ENCODE data around the gene TNFAIP2.

TNFAIP2 gene, protein sequence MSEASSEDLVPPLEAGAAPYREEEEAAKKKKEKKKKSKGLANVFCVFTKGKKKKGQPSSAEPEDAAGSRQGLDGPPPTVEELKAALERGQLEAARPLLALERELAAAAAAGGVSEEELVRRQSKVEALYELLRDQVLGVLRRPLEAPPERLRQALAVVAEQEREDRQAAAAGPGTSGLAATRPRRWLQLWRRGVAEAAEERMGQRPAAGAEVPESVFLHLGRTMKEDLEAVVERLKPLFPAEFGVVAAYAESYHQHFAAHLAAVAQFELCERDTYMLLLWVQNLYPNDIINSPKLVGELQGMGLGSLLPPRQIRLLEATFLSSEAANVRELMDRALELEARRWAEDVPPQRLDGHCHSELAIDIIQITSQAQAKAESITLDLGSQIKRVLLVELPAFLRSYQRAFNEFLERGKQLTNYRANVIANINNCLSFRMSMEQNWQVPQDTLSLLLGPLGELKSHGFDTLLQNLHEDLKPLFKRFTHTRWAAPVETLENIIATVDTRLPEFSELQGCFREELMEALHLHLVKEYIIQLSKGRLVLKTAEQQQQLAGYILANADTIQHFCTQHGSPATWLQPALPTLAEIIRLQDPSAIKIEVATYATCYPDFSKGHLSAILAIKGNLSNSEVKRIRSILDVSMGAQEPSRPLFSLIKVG

GRCh38 chr14:103122947-103123633, at the start of gene TNFAIP2:
Gene TNFAIP2 (plus strand): TSS chr14:103123461. CDS start chr14:103126458, 2,997 bp downstream.
- in situ Hi-C loops (cut with MboI; ENCODE audit: low sequenced_read_pairs), result no loop called here

GRCh38 chr14:103073876-103074728, 49.2 kb upstream of the TNFAIP2 start:
- in situ Hi-C loops (cut with MboI; ENCODE audit: low sequenced_read_pairs), result no loop called here

DNA sequence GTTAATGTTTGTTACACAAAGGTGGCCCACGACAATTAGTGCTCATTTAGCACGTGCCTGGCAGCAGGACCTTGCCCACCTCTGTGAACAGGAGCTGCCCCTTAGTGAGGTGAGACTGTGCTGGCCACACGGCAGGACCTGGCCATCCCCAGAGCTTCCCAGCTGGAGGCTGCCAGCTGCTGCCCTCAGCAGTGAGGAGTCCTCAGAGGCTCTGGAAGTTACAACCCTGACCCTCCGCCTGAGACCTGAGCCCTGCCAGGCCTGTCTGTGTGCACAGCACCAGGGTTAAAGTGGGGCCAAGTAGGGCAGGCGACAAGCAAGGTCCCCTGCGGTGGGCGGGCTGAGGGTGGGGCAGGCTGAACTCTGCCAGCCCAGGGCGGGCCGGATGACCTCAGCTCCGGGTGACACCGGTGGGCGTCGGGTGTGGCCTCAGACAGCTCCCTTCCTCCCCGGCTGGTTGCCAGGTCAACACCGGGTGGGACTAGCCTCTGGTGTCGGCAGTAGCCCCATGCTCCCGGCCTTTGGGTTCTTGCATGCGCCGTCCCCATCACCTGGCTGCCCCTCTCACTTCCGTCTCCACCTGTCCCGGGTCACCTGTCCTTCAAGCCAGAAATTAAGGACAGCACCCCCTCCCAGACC, 48.4 kb upstream of the TNFAIP2 start:
- in situ Hi-C loops (cut with MboI; ENCODE audit: low sequenced_read_pairs), result no loop called here

GRCh38 chr14:103078420-103078749, 44.9 kb upstream of the TNFAIP2 start:
- in situ Hi-C loops (cut with MboI; ENCODE audit: low sequenced_read_pairs), result no loop called here

GRCh38 chr14:103078860-103079587, 44.2 kb upstream of the TNFAIP2 start:
- in situ Hi-C loops (cut with MboI; ENCODE audit: low sequenced_read_pairs), result no loop called here

DNA sequence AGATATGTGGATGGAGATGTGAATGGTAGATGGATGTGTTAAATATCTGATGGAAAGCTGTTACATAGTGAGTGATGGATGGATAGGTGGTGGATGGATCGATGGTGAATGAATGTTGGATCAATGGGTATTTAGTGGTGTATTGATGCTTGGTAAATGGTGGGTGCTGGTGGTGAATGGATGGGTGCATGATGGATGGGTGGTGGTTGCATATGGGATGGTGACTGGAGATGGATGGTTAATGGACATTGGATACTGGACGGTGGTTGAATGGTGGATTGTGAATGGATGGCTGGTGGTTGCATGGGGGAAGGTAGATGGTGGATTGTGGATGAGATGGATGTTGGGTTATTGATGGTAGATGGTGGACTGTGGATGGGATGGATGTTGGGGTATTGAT, 41.3 kb upstream of the TNFAIP2 start:
- in situ Hi-C loops (cut with MboI; ENCODE audit: low sequenced_read_pairs), result no loop called here

DNA sequence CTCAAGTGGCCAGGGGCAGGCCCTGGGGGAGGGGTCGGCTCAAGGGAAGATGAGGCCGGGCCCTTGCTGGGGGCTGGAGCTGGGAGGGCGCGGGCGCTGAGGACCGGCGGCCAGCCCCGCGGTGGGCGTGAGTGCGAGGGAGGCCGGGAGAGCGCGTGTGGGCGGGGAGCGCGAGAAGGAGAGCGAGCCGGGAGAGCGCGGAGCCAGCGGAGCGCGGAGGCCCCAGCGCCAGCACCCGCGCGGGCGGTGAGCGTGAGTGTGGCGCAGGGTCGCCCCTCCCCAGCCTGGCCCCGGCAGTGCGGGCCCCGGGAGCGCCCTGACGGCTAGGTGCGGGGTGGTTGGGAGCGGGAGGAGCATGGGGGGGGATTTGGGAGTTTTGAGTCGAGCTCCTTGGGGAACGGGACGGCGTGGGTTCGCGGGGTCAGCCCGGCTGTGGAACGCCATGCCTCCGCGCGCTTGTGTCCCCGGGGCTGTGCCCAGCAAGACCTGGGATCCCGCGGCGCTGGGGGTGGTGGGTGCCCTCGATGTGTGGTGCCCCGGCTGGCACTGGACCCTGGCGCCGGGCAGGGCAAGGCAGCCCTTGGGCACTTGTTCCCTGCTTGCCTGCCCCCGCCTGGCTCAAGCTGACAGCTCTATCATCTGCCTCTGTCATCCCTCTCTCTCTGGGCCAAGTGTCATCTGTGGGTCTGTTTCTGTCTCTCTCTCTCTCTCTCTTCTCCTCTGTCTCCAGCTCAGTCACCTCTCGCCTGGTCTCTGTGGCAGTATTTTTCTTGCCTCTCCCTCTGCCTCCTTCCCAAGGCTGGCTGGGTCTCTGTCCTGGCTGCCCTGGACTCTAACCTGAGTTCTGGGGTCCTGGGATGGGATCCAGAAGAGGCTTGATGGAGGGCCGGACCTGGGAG, 39.0 kb upstream of the TNFAIP2 start, which contains the start of gene LBHD2:
LBHD2 (plus strand) TSS at position 190 of the 899 bp plus-strand sequence. CDS start 1,803 bp downstream, outside the sequence.
- in situ Hi-C loops (cut with MboI; ENCODE audit: low sequenced_read_pairs), result no loop called here

GRCh38 chr14:103085106-103086091, 37.9 kb upstream of the TNFAIP2 start:
- in situ Hi-C loops (cut with MboI; ENCODE audit: low sequenced_read_pairs), result no loop called here

GRCh38 chr14:103086771-103087342, 36.4 kb upstream of the TNFAIP2 start:
- in situ Hi-C loops (cut with MboI; ENCODE audit: low sequenced_read_pairs), result no loop called here

- in situ Hi-C loops (cut with MboI; ENCODE audit: low sequenced_read_pairs), result no loop called here
Observed at GRCh38 chr14:103087343-103087835, 35.9 kb upstream of the TNFAIP2 start.

DNA sequence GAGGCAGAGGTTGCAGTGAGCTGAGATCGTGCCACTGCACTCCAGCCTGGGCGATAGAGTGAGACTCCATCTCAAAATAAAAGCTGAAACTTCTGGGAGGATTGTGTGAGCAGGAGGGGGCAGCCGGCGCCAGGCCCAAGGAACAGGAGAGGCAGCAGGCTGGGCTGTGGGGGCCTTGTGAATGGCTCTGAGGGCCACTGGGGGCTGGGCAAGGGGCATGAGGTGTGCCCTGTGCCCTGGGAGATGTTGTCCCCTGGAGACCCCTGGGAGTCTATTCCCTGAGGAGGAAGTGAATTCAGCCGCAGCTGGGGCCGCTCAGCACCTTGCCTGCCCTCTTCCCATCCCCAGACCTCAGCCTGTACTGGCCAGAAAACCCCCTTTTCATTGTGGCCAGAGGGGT, 34.3 kb upstream of the TNFAIP2 start:
- in situ Hi-C loops (cut with MboI; ENCODE audit: low sequenced_read_pairs), result no loop called here

DNA sequence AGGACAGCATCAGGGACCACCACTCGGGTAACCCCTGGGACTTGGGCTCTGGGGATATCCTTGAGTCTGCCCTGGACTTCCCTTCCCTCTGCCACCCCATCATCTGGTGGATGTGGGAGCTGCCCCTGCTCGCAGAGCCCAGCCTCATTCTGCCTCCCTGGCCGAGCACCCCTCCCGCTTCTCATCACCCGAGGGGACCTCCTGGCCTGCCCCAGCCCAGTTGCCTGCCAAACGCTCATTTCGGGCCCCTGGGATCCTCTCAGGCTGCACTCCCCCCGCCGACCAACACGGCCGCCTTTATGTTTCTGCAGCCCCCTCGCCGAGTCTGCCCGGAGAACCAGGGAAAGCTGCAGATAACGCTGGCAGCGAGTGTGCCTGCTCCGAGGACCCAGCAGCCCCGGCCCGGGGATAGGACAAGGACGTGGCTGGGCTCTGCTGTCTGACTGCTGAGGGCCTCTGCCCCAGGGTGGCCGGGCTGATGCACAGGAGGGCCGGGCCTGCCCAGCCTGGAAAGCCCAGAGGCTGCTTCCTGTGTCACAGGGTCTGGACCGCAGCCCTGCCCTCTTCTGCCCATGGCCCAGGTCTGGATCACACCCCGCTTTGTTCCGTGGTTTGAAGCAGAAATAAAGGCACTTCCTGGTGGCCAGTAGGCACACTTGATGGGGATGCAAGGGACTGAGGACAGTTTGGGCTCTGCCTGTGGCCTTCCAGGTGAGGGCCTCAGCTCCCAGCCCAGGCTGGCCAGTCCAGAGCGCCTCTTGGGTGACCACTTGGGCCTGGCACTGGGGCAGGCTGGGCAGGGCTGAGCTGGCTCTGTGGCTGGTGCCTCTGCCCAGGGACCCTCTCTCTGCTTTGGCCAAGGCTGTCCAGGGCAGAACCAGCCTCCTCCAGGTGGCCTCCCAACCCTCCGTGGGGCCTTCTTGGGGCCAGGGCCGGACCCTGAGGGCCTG, 33.6 kb upstream of the TNFAIP2 start:
- in situ Hi-C loops (cut with MboI; ENCODE audit: low sequenced_read_pairs), result no loop called here

DNA sequence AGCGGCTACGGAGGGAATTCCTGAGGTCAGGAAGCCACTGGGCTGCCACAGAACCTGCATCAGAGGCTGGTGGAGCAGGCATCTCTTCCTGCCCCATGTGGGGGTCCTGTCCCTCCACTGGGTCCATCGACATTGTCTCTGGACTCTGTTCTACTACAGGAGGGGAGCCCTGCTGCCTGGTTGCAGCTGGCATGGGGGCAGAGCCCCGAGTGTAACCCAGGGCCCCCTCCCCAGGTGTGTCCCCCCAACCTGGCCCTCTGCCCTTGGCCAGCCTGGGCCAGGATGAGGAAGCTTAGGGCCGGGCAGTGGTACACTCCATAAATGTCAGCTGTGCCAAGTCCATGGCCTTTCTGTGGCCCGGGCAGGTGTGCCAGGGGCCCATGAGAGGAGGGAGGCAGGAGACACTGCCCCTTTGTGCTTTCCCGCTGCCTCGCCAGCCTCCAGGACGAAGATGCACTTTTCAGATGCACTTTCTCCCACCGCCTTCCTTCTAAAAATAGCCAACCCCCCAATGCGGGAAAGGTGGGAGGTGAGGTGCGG, 32.7 kb upstream of the TNFAIP2 start:
- in situ Hi-C loops (cut with MboI; ENCODE audit: low sequenced_read_pairs), result no loop called here

DNA sequence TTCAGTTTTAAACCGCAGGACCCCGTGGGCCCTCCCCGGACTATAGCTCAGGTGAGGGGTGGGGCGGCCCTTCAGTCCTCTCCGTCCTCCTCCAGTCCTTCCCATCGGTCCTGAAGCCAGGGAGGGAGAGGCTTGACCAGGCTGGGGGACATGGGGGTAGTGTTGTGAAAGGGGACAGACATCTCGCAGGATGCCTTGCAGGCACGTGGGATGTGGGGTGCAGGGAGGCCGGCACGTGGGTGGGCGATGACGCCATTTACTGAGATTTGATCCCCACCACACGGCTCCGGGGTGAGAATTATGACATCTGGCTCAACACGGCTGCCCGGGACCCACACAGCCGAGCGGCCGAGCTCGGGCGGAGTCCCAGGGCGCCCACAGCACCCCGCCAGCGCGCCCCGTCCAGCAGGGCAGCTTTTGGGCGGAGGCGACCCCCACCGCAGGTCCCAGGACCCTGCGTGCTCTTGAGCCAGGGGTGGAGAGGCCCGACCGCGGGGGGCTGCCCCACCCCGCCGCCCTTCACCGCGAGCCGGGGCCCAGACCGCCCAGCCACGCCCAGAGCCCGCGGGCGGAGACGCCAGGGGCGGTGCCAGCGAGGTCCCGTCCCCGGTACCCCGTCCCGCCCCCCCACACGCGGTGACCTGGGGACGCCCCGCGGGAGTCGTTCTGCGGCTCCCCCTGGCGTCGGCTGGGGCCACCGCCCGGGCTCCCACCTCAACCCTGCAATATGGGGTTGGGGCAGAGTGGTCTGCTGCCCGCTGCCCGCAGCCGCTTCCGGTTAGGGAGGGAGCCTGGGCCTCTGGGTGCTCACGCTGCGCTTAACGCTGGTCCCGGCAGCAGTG, 32.0 kb upstream of the TNFAIP2 start:
- in situ Hi-C loops (cut with MboI; ENCODE audit: low sequenced_read_pairs), result no loop called here

DNA sequence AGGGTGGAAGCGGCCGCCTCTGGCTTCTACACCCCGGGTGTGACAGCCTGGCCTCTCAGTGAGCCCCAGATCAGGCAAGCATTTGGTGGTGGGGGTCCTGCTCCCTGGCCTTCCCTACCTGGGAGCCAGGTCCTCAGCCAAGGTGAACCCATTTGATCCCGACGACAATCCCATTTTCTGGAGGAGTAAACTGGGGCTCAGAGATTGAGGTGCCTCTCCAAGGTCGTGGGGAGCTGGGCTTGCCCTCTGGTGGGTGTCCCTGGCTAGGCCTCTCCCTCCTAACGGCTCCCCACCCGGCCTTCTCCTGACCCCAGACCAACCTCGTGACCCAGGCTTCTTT, 31.4 kb upstream of the TNFAIP2 start:
- in situ Hi-C loops (cut with MboI; ENCODE audit: low sequenced_read_pairs), result no loop called here

All from hTERT RPE-1 (cell line).